Effector memory CD8-positive, alpha-beta T cell (primary cell): ENCODE data around the gene TPPP.
"Not testable (repeated sequence)": the region's sequence is repeated elsewhere in the genome, so short reads cannot be mapped to it uniquely, and the experiment has no call there.

ENCODE experiments used
- ATAC-seq: fragments of 150-1000 bp; cut with Tn5 transposase; replicated peaks from 2 replicates; pipeline ENCODE4 v1.10.0; 2021; ENCODE audit warnings: mild to moderate bottlenecking, moderate library complexity
- DNase-seq, 3 experiments: peaks; one replicate each; pipeline ENCODE4 v3.0.0; 2021
- H3K27ac Mint-ChIP-seq, 2 donors: one replicate each; pipeline ENCODE4 v1.8.0; 2022; ENCODE audit warnings: mild to moderate bottlenecking in 2 of 2, mixed read lengths in 2 of 2, moderate library complexity in 2 of 2
- H3K27me3 Mint-ChIP-seq, 2 donors: one replicate each; pipeline ENCODE4 v1.8.0; 2022; ENCODE audit warnings: mixed read lengths in 2 of 2
- H3K36me3 Mint-ChIP-seq: one replicate; pipeline ENCODE4 v1.8.0; 2022; ENCODE audit warnings: mild to moderate bottlenecking, moderate library complexity, mixed read lengths; ENCODE audit not compliant: insufficient read depth
- H3K4me1 Mint-ChIP-seq, 2 donors: one replicate each; pipeline ENCODE4 v1.8.0; 2022; ENCODE audit warnings: low read depth in 2 of 2, mixed read lengths in 2 of 2
- H3K4me3 Mint-ChIP-seq, 2 donors: one replicate each; pipeline ENCODE4 v1.8.0; 2022; ENCODE audit warnings: mild to moderate bottlenecking in 2 of 2, mixed read lengths in 2 of 2, moderate library complexity in 2 of 2
- H3K9me3 Mint-ChIP-seq, 2 donors: one replicate each; pipeline ENCODE4 v1.8.0; 2022; ENCODE audit warnings: mixed read lengths in 2 of 2
- total RNA-seq, 9 experiments: gene quantifications; one replicate each; lab custom pipeline; 2026; lab: John Stamatoyannopoulos, UW

TPPP gene
- 1.0 to 25.5 (median 5.3) reads per million in 9 experiments for total RNA-seq

DNA sequence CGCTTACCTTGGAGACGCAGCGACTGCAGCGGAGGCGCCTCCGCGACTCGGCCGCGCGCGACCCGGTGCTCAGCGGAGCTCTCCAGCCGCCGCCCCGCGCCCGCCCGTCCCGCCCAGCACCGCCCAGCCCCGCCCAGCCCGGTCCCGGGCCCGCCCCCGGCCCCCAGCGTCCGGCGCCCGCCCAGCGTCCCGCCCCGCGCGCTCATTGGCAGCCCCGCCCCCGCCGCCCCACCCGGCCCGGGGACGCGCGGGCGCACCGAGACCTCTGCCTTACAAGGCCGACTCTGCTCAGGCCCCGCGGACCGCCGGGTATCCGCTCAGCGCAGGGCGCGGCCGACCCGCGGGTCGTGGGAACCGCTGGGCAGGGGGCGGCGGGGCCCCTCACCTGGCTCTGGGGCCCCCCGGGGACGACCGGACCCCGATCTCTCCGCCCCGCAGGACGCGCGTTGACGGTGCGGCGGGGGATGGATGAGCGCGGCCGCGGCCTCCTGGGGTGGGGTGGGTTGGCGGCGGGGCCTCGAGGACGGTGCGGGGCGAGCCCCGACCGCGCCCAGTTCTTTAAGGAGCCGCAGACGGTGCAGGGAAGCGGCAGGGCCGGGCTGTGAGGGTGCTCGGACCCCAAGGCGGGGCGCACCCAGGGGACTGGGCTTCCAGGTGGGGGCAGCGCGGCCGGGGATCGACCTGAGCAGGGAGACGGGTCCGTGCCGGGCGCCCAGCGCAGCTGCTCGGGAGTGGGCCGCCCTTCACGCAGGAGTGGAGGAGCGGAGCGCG, at the start of gene TPPP:
TPPP (minus strand) TSS at position 82 of the 771 bp plus-strand sequence. CDS start 15,292 bp downstream, outside the sequence.
- H3K4me3 Mint-ChIP-seq: peak within 1 kb of the TSS; percentile 71 to 74
- not testable (repeated sequence) for H3K27me3 Mint-ChIP-seq
- peak; percentile 71 to 82 (median 78) for DNase-seq

DNA sequence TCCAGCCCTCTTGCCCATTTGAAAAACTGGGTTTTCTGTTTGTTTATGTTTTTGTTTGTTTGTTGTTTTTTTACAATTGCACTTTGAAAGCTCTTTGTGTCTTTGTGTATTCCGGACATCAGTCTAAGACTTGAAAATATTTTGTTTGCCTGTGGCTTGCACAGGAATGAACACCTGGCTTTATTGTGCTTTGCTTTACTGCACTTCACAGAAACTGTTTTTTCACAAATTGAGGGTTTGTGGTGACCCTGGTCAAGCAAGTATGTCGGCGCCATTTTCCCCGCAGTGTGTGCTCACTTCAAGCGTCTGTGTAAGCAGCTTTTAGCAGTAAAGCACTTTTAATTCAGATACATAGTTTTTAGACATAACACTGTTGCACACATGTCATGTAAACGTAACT, 49.1 kb upstream of the TPPP start:
- H3K9me3 Mint-ChIP-seq, H3K4me3 Mint-ChIP-seq: not testable (repeated sequence)

More for the DNA sequence above, at the start of gene TPPP:
- H3K36me3 Mint-ChIP-seq, H3K9me3 Mint-ChIP-seq, H3K4me1 Mint-ChIP-seq: not testable (repeated sequence)
- peak; percentile 84 for ATAC-seq
- peak within 1 kb of the TSS in 1 of 2 donors; percentile 74 for H3K27ac Mint-ChIP-seq

GRCh38 chr5:734145-734544, 41.0 kb upstream of the TPPP start:
- not testable (repeated sequence) for H3K4me3 Mint-ChIP-seq, H3K36me3 Mint-ChIP-seq, H3K4me1 Mint-ChIP-seq, ATAC-seq, H3K27ac Mint-ChIP-seq, H3K9me3 Mint-ChIP-seq, DNase-seq
- H3K27me3 Mint-ChIP-seq: peaks cover 21 to 35% of the 10 kb centered on the region in 2 donors

More for the DNA sequence above, 49.1 kb upstream of the TPPP start:
- peaks cover 0 to 12% of the 10 kb centered on the region in 2 donors for H3K27me3 Mint-ChIP-seq
- not testable (repeated sequence) for ATAC-seq, H3K27ac Mint-ChIP-seq, H3K36me3 Mint-ChIP-seq, H3K4me1 Mint-ChIP-seq, DNase-seq

DNA sequence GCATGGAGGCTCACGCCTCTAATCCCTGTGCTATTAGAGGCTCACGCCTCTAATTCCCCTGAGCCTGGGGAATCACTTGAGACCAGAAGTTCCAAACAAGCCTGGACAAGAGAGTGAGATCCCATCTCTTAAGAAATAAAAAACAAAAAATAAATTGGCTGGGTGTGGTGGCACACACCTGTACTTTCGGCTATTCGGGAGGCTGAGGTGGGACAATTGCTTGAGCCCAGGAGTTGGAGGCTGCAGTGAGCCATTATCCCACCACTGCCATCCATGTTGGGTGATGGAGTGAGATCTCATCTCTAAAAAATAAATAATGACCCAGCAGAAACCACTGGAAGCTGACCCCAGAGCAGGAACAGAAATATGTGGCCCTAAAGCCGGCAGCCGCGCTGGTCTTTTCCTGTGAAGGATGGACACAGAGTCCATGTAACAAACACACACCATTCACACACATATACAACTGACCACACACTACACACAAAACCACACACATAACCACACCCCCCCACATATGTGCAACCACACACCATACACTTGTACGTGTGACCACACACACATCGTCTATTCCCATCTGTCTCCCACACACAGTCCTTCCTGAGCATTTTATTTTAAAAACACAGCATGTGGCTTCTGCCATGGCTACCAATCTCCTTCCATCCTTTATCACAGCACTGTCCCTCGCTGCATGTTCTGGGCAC, 39.8 kb upstream of the TPPP start:
- not testable (repeated sequence) for H3K27ac Mint-ChIP-seq, H3K4me1 Mint-ChIP-seq, H3K36me3 Mint-ChIP-seq, DNase-seq, H3K9me3 Mint-ChIP-seq, ATAC-seq, H3K4me3 Mint-ChIP-seq
- peaks cover 21 to 31% of the 10 kb centered on the region in 2 donors for H3K27me3 Mint-ChIP-seq

- peaks cover 12 to 21% of the 10 kb centered on the region in 2 donors for H3K27me3 Mint-ChIP-seq
- H3K36me3 Mint-ChIP-seq, H3K4me3 Mint-ChIP-seq, H3K9me3 Mint-ChIP-seq, H3K27ac Mint-ChIP-seq, DNase-seq, H3K4me1 Mint-ChIP-seq, ATAC-seq: not testable (repeated sequence)
Measured at GRCh38 chr5:729225-729624, 36.1 kb upstream of the TPPP start.

DNA sequence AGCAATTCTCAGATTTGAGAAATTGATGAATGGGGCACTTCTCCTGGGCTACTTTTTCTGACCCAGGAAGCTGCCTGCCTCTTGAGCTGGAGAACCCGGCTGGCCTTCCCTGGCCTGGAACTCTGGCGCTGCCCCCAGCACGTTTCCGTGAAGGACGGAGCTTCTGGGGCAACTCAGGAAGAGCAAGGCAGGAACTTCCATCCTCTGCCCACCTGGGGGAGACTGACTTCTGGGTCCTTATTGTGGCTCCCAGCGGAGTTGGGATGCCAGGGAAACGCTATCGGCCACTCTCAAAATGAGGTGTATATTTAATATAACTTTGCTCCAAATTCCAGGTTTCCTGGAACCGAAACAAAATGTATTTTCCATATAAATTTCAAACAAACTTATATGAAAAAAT, 33.9 kb upstream of the TPPP start:
- not testable (repeated sequence) for DNase-seq, H3K27ac Mint-ChIP-seq, H3K4me3 Mint-ChIP-seq, H3K27me3 Mint-ChIP-seq, H3K4me1 Mint-ChIP-seq, H3K36me3 Mint-ChIP-seq, H3K9me3 Mint-ChIP-seq, ATAC-seq

GRCh38 chr5:723865-724264, 30.7 kb upstream of the TPPP start:
- Mint-ChIP-seq H3K27me3 (peaks cover 2 to 14% of the 10 kb centered on the region in 2 donors), H3K9me3 (peaks cover 3 to 16% of the 10 kb centered on the region in 2 donors)
- H3K4me1 Mint-ChIP-seq, ATAC-seq, DNase-seq, H3K36me3 Mint-ChIP-seq, H3K4me3 Mint-ChIP-seq, H3K27ac Mint-ChIP-seq: not testable (repeated sequence)

DNA sequence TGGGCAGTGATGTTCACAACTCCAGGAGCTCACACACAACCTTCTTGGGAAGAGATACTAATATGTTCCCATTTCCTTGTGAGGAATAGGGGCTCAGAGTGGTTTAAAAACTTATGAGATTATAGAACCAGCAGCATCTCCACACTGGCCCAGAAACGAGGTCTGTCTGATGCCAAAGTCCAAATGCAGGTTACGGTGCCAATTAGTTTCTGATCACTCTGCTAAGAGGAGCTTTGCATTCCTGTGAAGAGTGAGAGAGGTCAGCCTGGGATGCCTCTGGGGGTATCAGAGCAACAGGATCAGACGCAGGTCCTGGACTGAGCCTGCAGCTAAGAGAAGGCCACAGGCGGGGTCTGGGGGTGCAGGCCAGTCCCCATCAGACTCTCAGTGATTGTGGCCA, 30.2 kb upstream of the TPPP start:
- not testable (repeated sequence) for H3K4me1 Mint-ChIP-seq, DNase-seq, ATAC-seq, H3K4me3 Mint-ChIP-seq, H3K27ac Mint-ChIP-seq, H3K36me3 Mint-ChIP-seq
- Mint-ChIP-seq H3K9me3 (peaks cover 5 to 21% of the 10 kb centered on the region in 2 donors), H3K27me3 (peaks cover 8 to 20% of the 10 kb centered on the region in 2 donors)

GRCh38 chr5:719379-719778, 26.2 kb upstream of the TPPP start:
- not testable (repeated sequence) for ATAC-seq, DNase-seq, H3K4me1 Mint-ChIP-seq, H3K4me3 Mint-ChIP-seq, H3K36me3 Mint-ChIP-seq, H3K27ac Mint-ChIP-seq
- Mint-ChIP-seq H3K9me3 (peaks cover 9 to 30% of the 10 kb centered on the region in 2 donors), H3K27me3 (peaks cover 34% of the 10 kb centered on the region in 2 donors)

DNA sequence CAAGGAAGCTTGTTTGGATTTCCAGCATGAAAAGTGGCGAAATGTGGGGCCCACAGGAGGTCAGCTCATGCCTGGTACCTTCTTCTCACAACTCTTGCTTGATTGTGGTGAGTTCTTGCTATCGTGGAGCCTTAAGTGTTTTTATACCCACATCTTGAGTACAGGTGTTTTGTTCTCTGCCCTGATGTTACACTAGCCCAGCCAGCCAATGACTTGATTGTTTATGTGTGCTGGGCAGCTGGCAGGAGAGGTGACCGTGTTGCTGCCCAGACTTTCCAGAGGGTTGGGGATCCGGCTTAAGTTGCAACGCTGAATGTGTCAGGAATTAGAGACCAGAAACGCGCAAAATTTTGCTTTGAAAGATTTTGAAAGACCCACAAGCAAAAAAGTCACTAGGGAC, 24.0 kb upstream of the TPPP start:
- ATAC-seq: no peak
- peaks cover 9 to 30% of the 10 kb centered on the region in 2 donors for H3K9me3 Mint-ChIP-seq
- no peak for DNase-seq
- no peaks in the 10 kb centered on the region for H3K4me1 Mint-ChIP-seq
- no peak overlapping the region for H3K4me3 Mint-ChIP-seq
- peaks cover 34 to 40% of the 10 kb centered on the region in 2 donors for H3K27me3 Mint-ChIP-seq
- no peak overlapping the region for H3K27ac Mint-ChIP-seq
- no peaks in the 10 kb centered on the region for H3K36me3 Mint-ChIP-seq

DNA sequence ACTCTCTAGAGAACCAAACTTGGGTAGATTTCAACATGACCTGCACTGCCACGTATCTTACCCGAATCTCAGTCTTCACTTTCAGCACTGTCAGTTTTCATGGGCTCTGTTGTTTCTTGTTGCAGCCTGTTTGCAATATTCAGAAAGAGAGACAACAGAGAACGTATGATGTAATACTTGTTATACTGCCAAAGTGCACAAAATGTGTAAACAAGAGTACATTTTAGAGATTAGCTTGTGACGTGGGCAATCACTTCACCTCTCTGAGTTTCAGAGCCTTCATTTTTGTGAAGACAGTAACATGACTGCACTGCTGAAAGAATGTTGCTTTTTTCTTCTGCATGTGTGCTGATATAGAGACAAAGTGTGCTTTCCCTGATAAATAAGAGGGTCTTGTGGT, 23.6 kb upstream of the TPPP start:
- H3K4me3 Mint-ChIP-seq, H3K27ac Mint-ChIP-seq, DNase-seq, ATAC-seq, H3K4me1 Mint-ChIP-seq, H3K36me3 Mint-ChIP-seq: not testable (repeated sequence)
- peaks cover 34 to 39% of the 10 kb centered on the region in 2 donors for H3K27me3 Mint-ChIP-seq
- peaks cover 9 to 30% of the 10 kb centered on the region in 2 donors for H3K9me3 Mint-ChIP-seq

DNA sequence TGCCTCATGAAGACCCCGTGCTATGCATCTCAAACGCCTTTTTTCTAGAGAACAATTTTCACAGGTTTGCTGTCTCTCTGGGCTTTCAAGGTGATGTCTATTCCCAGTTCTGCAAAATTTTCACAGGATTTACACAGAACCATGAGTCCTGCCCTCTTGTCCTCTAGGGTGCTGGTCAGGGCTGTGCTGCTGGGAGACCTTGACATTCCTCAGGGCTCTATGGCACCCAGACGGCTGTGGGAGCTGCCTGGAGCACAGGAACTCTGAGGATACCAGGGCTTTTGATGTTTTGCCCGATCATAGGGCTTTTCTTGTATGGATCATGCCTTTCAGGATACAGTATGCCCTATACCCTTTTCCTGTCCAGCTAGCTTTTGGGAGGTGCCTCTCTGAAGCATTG, 22.5 kb upstream of the TPPP start:
- Mint-ChIP-seq H3K9me3 (peaks cover 9 to 30% of the 10 kb centered on the region in 2 donors), H3K27me3 (peaks cover 34 to 41% of the 10 kb centered on the region in 2 donors)
- not testable (repeated sequence) for H3K4me1 Mint-ChIP-seq, ATAC-seq, H3K27ac Mint-ChIP-seq, H3K36me3 Mint-ChIP-seq, DNase-seq, H3K4me3 Mint-ChIP-seq

- not testable (repeated sequence) for H3K4me3 Mint-ChIP-seq, H3K27ac Mint-ChIP-seq, H3K36me3 Mint-ChIP-seq, H3K4me1 Mint-ChIP-seq, DNase-seq, ATAC-seq
- Mint-ChIP-seq H3K9me3 (peaks cover 7 to 20% of the 10 kb centered on the region in 2 donors), H3K27me3 (peaks cover 34% of the 10 kb centered on the region in 2 donors)
Measured at GRCh38 chr5:714215-715118, 21.3 kb upstream of the TPPP start.
